Trophoblast cell (in vitro differentiated cells and primary cell): ENCODE results near the gene LRFN2.

Source experiments
- DNase-seq, 2 donors: peaks; one replicate each; pipeline ENCODE4 v3.0.0-alpha.2; 2016
- H2AFZ ChIP-seq: 2 replicates; pipeline ENCODE4 v1.6.1; 2013; ENCODE audit warnings: low read length, moderate library complexity, mild to moderate bottlenecking; ENCODE audit not compliant: insufficient read depth, poor library complexity
- H2AK5ac ChIP-seq: 2 replicates; pipeline ENCODE4 v1.6.1; 2013; ENCODE audit warnings: mild to moderate bottlenecking, low read length
- H2BK120ac ChIP-seq: 2 replicates; pipeline ENCODE4 v1.6.1; 2013; ENCODE audit warnings: low read length, mild to moderate bottlenecking, moderate library complexity; ENCODE audit not compliant: insufficient read depth, poor library complexity
- H2BK12ac ChIP-seq: 2 replicates; pipeline ENCODE4 v1.6.1; 2013; ENCODE audit warnings: mild to moderate bottlenecking, low read length, moderate library complexity
- H2BK5ac ChIP-seq: 2 replicates; pipeline ENCODE4 v1.6.1; 2013; ENCODE audit warnings: low read length, low read depth, moderate library complexity, mild to moderate bottlenecking; ENCODE audit not compliant: poor library complexity
- H3K14ac ChIP-seq: 2 replicates; pipeline ENCODE4 v1.6.1; 2013; ENCODE audit warnings: mild to moderate bottlenecking, low read length
- H3K18ac ChIP-seq: 2 replicates; pipeline ENCODE4 v1.6.1; 2013; ENCODE audit warnings: mild to moderate bottlenecking, low read length
- H3K23ac ChIP-seq: 2 replicates; pipeline ENCODE4 v1.6.1; 2013; ENCODE audit warnings: low read length
- H3K27ac ChIP-seq: 2 replicates; pipeline ENCODE4 v1.5.1; 2013; ENCODE audit warnings: low read depth, mild to moderate bottlenecking, inconsistent platforms, low read length, moderate library complexity
- H3K27me3 ChIP-seq: 2 replicates; pipeline ENCODE4 v1.6.1; 2013; ENCODE audit warnings: inconsistent platforms, mild to moderate bottlenecking, low read length, moderate library complexity; ENCODE audit not compliant: insufficient read depth
- H3K36me3 ChIP-seq, 2 experiments: 1 replicate in 1 of 2; 2 replicates in 1 of 2; pipeline ENCODE4 v1.6.1; 2013; ENCODE audit warnings: low read length in 2 of 2, mild to moderate bottlenecking in 2 of 2, moderate library complexity in 1 of 2; ENCODE audit not compliant: insufficient read depth in 2 of 2, control insufficient read depth in 1 of 2
- H3K4ac ChIP-seq: 2 replicates; pipeline ENCODE4 v1.6.1; 2013; ENCODE audit warnings: low read depth, mild to moderate bottlenecking, low read length, moderate library complexity
- H3K4me1 ChIP-seq, 2 experiments: 1 replicate in 1 of 2; 2 replicates in 1 of 2; pipeline ENCODE4 v1.6.1; 2013; ENCODE audit warnings: low read length in 2 of 2, mild to moderate bottlenecking in 2 of 2, moderate library complexity in 1 of 2; ENCODE audit not compliant: insufficient read depth in 2 of 2, control insufficient read depth in 1 of 2
- H3K4me2 ChIP-seq: 2 replicates; pipeline ENCODE4 v1.6.1; 2013; ENCODE audit warnings: inconsistent platforms, mild to moderate bottlenecking, low read length, moderate library complexity
- H3K4me3 ChIP-seq: 2 replicates; pipeline ENCODE4 v1.5.1; 2013; ENCODE audit warnings: mild to moderate bottlenecking, low read depth, low read length, inconsistent platforms
- H3K79me1 ChIP-seq: one replicate; pipeline ENCODE4 v1.6.1; 2013; ENCODE audit warnings: low read length
- H3K79me2 ChIP-seq: 2 replicates; pipeline ENCODE4 v1.6.1; 2013; ENCODE audit warnings: low read length, mild to moderate bottlenecking; ENCODE audit not compliant: control insufficient read depth, insufficient read depth, poor library complexity
- H3K9ac ChIP-seq: 2 replicates; pipeline ENCODE4 v1.6.1; 2013; ENCODE audit warnings: mild to moderate bottlenecking, low read length
- H3K9me3 ChIP-seq: 2 replicates; pipeline ENCODE4 v1.6.1; 2013; ENCODE audit warnings: low read depth, mild to moderate bottlenecking, control low read depth, inconsistent platforms, low read length; ENCODE audit not compliant: insufficient read depth
- H4K12ac ChIP-seq: 2 replicates; pipeline ENCODE4 v1.6.1; 2013; ENCODE audit warnings: low read depth, mild to moderate bottlenecking, low read length, moderate library complexity
- H4K8ac ChIP-seq: 2 replicates; pipeline ENCODE4 v1.6.1; 2013; ENCODE audit warnings: low read depth, mild to moderate bottlenecking, low read length, moderate library complexity
- H4K91ac ChIP-seq: one replicate; pipeline ENCODE4 v1.6.1; 2013; ENCODE audit warnings: low read depth, mild to moderate bottlenecking, low read length, moderate library complexity
- WGBS: extraction: QIAGEN DNeasy Blood & Tissue Kit; methylation state at CpG from one replicate; pipeline ENCODE4 v1.1.7; 2013; ENCODE audit warnings: missing lambda C conversion rate; ENCODE audit not compliant: insufficient read length, insufficient coverage; ENCODE audit errors: extremely low coverage; 5-methylcytosine and 5-hydroxymethylcytosine counted together

LRFN2 gene

GRCh38 chr6:40379811-40380210, 207.4 kb downstream of the LRFN2 start:
- no peak overlapping the region for H4K91ac ChIP-seq
- no peak overlapping the region for H2BK120ac ChIP-seq
- H3K27me3 ChIP-seq, result no peaks in the 10 kb centered on the region
- H3K36me3 ChIP-seq, result no peaks in the 10 kb centered on the region
- H3K18ac ChIP-seq, result no peak overlapping the region
- no peak overlapping the region for H2AFZ ChIP-seq
- DNase-seq, result no peak
- no peak overlapping the region for H2BK12ac ChIP-seq
- H3K23ac ChIP-seq, result no peak overlapping the region
- H3K79me1 ChIP-seq, result no peaks in the 10 kb centered on the region
- no peak overlapping the region for H2BK5ac ChIP-seq
- H3K14ac ChIP-seq, result no peak overlapping the region
- H3K9ac ChIP-seq, result no peak overlapping the region
- no peak overlapping the region for H2AK5ac ChIP-seq
- no peaks in the 10 kb centered on the region for H3K79me2 ChIP-seq
- no peak overlapping the region for H4K12ac ChIP-seq
- H3K4me3 ChIP-seq, result no peak overlapping the region
- H3K4me1 ChIP-seq, result no peaks in the 10 kb centered on the region
- no peak overlapping the region for H3K27ac ChIP-seq
- no peak overlapping the region for H3K4ac ChIP-seq
- no peak overlapping the region for H3K4me2 ChIP-seq
- WGBS, result no CpG with 5 or more reads among the region's 1 CpG
- no peaks in the 10 kb centered on the region for H3K9me3 ChIP-seq
- no peak overlapping the region for H4K8ac ChIP-seq

GRCh38 chr6:40378725-40379074, 208.5 kb downstream of the LRFN2 start:
- no peak overlapping the region for H4K91ac ChIP-seq
- no peak overlapping the region for H2BK5ac ChIP-seq
- H3K27ac ChIP-seq, result no peak overlapping the region
- no peak overlapping the region for H4K8ac ChIP-seq
- no peak overlapping the region for H3K14ac ChIP-seq
- H3K79me2 ChIP-seq, result no peaks in the 10 kb centered on the region
- no peak overlapping the region for H4K12ac ChIP-seq
- H3K27me3 ChIP-seq, result no peaks in the 10 kb centered on the region
- H3K4me2 ChIP-seq, result no peak overlapping the region
- H2BK12ac ChIP-seq, result no peak overlapping the region
- H2BK120ac ChIP-seq, result no peak overlapping the region
- no CpG with 5 or more reads among the region's 11 CpGs for WGBS
- H3K18ac ChIP-seq, result no peak overlapping the region
- no peaks in the 10 kb centered on the region for H3K9me3 ChIP-seq
- H3K4me3 ChIP-seq, result no peak overlapping the region
- DNase-seq, result no peak
- no peaks in the 10 kb centered on the region for H3K36me3 ChIP-seq
- no peak overlapping the region for H2AFZ ChIP-seq
- H3K79me1 ChIP-seq, result no peaks in the 10 kb centered on the region
- no peak overlapping the region for H3K4ac ChIP-seq
- H3K9ac ChIP-seq, result no peak overlapping the region
- no peaks in the 10 kb centered on the region for H3K4me1 ChIP-seq
- no peak overlapping the region for H2AK5ac ChIP-seq
- no peak overlapping the region for H3K23ac ChIP-seq

- H3K18ac ChIP-seq, result no peak overlapping the region
- H3K14ac ChIP-seq, result no peak overlapping the region
- no peak overlapping the region for H3K4me2 ChIP-seq
- H4K91ac ChIP-seq, result no peak overlapping the region
- no peaks in the 10 kb centered on the region for H3K79me1 ChIP-seq
- H2AK5ac ChIP-seq, result no peak overlapping the region
- no CpG with 5 or more reads among the region's 21 CpGs for WGBS
- no peak for DNase-seq
- H3K4ac ChIP-seq, result no peak overlapping the region
- no peak overlapping the region for H4K8ac ChIP-seq
- H3K23ac ChIP-seq, result no peak overlapping the region
- H3K79me2 ChIP-seq, result no peaks in the 10 kb centered on the region
- H2BK120ac ChIP-seq, result no peak overlapping the region
- no peaks in the 10 kb centered on the region for H3K9me3 ChIP-seq
- no peaks in the 10 kb centered on the region for H3K4me1 ChIP-seq
- no peak overlapping the region for H3K9ac ChIP-seq
- H3K36me3 ChIP-seq, result no peaks in the 10 kb centered on the region
- H3K4me3 ChIP-seq, result no peak overlapping the region
- H3K27ac ChIP-seq, result no peak overlapping the region
- H3K27me3 ChIP-seq, result no peaks in the 10 kb centered on the region
- H2BK5ac ChIP-seq, result no peak overlapping the region
- H2BK12ac ChIP-seq, result no peak overlapping the region
- H2AFZ ChIP-seq, result no peak overlapping the region
- no peak overlapping the region for H4K12ac ChIP-seq
These were observed 209.0 kb downstream of the LRFN2 start for GRCh38 chr6:40378071-40378724.

GRCh38 chr6:40377173-40377806, 209.9 kb downstream of the LRFN2 start:
- no peak overlapping the region for H2AFZ ChIP-seq
- H2BK12ac ChIP-seq, result no peak overlapping the region
- no peak overlapping the region for H3K14ac ChIP-seq
- H2BK5ac ChIP-seq, result no peak overlapping the region
- H3K79me1 ChIP-seq, result no peaks in the 10 kb centered on the region
- H4K91ac ChIP-seq, result no peak overlapping the region
- H3K27ac ChIP-seq, result no peak overlapping the region
- H4K8ac ChIP-seq, result no peak overlapping the region
- no peaks in the 10 kb centered on the region for H3K4me1 ChIP-seq
- no CpG with 5 or more reads among the region's 2 CpGs for WGBS
- no peak overlapping the region for H2BK120ac ChIP-seq
- H3K23ac ChIP-seq, result no peak overlapping the region
- no peak overlapping the region for H2AK5ac ChIP-seq
- no peak overlapping the region for H3K4me3 ChIP-seq
- no peak overlapping the region for H3K4ac ChIP-seq
- no peaks in the 10 kb centered on the region for H3K27me3 ChIP-seq
- no peak for DNase-seq
- H3K4me2 ChIP-seq, result no peak overlapping the region
- H3K79me2 ChIP-seq, result no peaks in the 10 kb centered on the region
- no peak overlapping the region for H4K12ac ChIP-seq
- H3K36me3 ChIP-seq, result no peaks in the 10 kb centered on the region
- H3K18ac ChIP-seq, result no peak overlapping the region
- no peaks in the 10 kb centered on the region for H3K9me3 ChIP-seq
- no peak overlapping the region for H3K9ac ChIP-seq
